ENCODE measurements around the gene PNMA6E.

DNA sequence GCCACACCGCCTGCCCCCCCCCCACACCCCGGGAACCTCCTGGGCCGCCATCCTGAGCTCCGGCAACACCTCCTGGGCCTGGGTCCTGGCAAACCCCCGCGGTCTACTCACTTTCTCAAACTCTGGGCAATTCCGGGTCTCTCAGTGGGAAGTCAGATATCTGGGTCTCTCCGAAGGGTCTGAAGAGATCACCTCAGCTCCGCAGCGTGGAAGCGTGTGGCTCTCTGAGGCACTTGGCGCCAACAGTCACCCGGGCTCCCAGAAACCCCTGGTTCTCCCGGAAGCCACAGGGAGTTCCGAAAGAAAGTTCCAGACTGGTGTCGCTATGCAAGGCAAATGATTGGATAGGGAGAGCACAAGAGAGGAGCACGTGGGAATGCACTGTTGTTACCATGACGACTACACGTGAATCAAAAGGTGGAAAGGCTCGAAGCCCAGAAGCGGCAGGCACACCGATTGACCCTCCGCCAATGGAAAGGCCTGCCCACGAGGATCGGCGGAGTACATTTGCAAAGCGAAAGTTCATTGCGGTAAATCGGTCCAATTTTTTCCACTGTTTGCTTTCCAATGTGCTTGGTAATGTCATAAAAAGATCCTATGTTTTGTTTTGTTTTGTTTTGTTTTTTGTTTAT, at the start of gene PNMA6E:
- no peak for TF ChIP-seq PAX5 (IDR thresholded peaks at IDR 0.05; ENCODE audit: insufficient read depth, low read length, severe bottlenecking)
- TF ChIP-seq TAF1 (IDR thresholded peaks at IDR 0.05; ENCODE audit: low read depth, low read length), result no peak
- TF ChIP-seq POLR2AphosphoS5 (IDR thresholded peaks at IDR 0.05; ENCODE audit: low read depth, low read length), result no peak
- no peak for TF ChIP-seq POLR2A (IDR thresholded peaks at IDR 0.05; ENCODE audit: low read depth, low read length)
- TF ChIP-seq SPI1 (IDR thresholded peaks at IDR 0.05; ENCODE audit: low read depth, low read length), result no peak

Data from GM12891 (cell line).